Measurements from ENCODE around the gene LRP1B.

- no peak for TF ChIP-seq CTCF (IDR thresholded peaks at IDR 0.05)
- TF ChIP-seq JUN (CRISPR knock-in tag; IDR thresholded peaks at IDR 0.05) = no peak
- TF ChIP-seq, protein P1, sequence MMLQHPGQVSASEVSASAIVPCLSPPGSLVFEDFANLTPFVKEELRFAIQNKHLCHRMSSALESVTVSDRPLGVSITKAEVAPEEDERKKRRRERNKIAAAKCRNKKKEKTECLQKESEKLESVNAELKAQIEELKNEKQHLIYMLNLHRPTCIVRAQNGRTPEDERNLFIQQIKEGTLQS (CRISPR knock-in tag; conservative IDR thresholded peaks at IDR 0.05) = no peak
- no peak for TF ChIP-seq ZNF512 (CRISPR knock-in tag; IDR thresholded peaks at IDR 0.05; ENCODE audit: borderline replicate concordance)
Measured at GRCh38 chr2:141701618-141702017, 429.2 kb downstream of the LRP1B start.

Data from WTC11 (cell line).